Endothelial cell of umbilical vein (primary cell): ENCODE measurements around the gene SLC8A1. TPM values are rescaled to one million over a fixed set of nuclear protein-coding genes. Genes with fewer than 3 reads are reported as not detected.

Experiments used
- BruUV-seq: library from RNA; stranded (reverse); fragments of 400-500 nt; replicated peaks from 2 replicates; lab custom pipeline; 2021; lab: Mats Ljungman, UMichigan
- CTCF ChIA-PET: fragments of 300-600, 350-600 bp; sonication (Branson Sonifier 250); formaldehyde crosslinking; loops from one replicate; lab custom pipeline; 2021; ENCODE audit warnings: antibody characterized with exemption, inconsistent platforms; lab: Charles Lee
- POLR2A ChIA-PET: fragments of 300-600, 350-600 bp; sonication (Branson Sonifier 250); formaldehyde crosslinking; loops from one replicate; lab custom pipeline; 2021; ENCODE audit warnings: antibody characterized with exemption, inconsistent platforms; lab: Charles Lee
- DNase-seq: peaks from one replicate; pipeline ENCODE4 v3.0.0-alpha.2; 2011; ENCODE audit warnings: low read depth, low spot score
- FAIRE-seq: peaks from 2 replicates; lab custom pipeline; 2011; peaks lifted over from hg19 to GRCh38; lab: Jason Lieb, UNC
- H2AFZ ChIP-seq: 2 replicates; pipeline ENCODE4 v1.6.0; 2012; ENCODE audit warnings: low read depth, low read length, control low read depth, inconsistent platforms
- H3K27ac ChIP-seq: 2 replicates; pipeline ENCODE4 v1.5.1; 2011; ENCODE audit warnings: low read depth, mild to moderate bottlenecking, control low read depth, low read length, moderate library complexity; ENCODE audit not compliant: insufficient read depth
- H3K27me3 ChIP-seq, 2 experiments: 2 replicates each; pipeline versions ENCODE4 v1.6.0 to v1.6.1; 2011; ENCODE audit warnings: low read length in 2 of 2, mixed read lengths in 1 of 2; ENCODE audit not compliant: control insufficient read depth in 2 of 2, insufficient read depth in 2 of 2
- H3K36me3 ChIP-seq, 2 experiments: 2 replicates in 1 of 2; 3 replicates in 1 of 2; pipeline ENCODE4 v1.5.1; 2011; ENCODE audit warnings: low read length in 2 of 2, mild to moderate bottlenecking in 1 of 2, moderate library complexity in 1 of 2; ENCODE audit not compliant: control insufficient read depth in 2 of 2, insufficient read depth in 2 of 2; ENCODE audit errors: extremely low read depth in 1 of 2
- H3K4me1 ChIP-seq: 3 replicates; pipeline ENCODE4 v1.5.1; 2011; ENCODE audit warnings: mild to moderate bottlenecking, low read length; ENCODE audit not compliant: control insufficient read depth, insufficient read depth; ENCODE audit errors: extremely low read depth
- H3K4me2 ChIP-seq: 2 replicates; pipeline ENCODE4 v1.6.1; 2011; ENCODE audit warnings: low read length, control low read depth, mixed read lengths; ENCODE audit not compliant: insufficient read depth
- H3K4me3 ChIP-seq, 3 experiments: fragments of 200-600 bp in 1 of 3; sonication (generic), shearing (Covaris generic) in 1 of 3; replicated peaks in 1 of 3; 2 replicates each; pipeline ENCODE4 v1.5.1; 2011 to 2016; ENCODE audit warnings: control low read depth in 3 of 3, low read length in 3 of 3, mild to moderate bottlenecking in 2 of 3, inconsistent platforms in 1 of 3, low read depth in 1 of 3, moderate library complexity in 1 of 3; ENCODE audit not compliant: insufficient read depth in 1 of 3
- H3K79me2 ChIP-seq: 2 replicates; pipeline ENCODE4 v1.6.0; 2012; ENCODE audit warnings: low read length, inconsistent platforms; ENCODE audit not compliant: control insufficient read depth, insufficient read depth
- H3K9ac ChIP-seq: replicated peaks from 2 replicates; pipeline ENCODE3; 2011; ENCODE audit warnings: low read length, control low read depth; ENCODE audit not compliant: insufficient read depth; ENCODE audit errors: extremely low read depth
- H3K9me1 ChIP-seq: replicated peaks from 3 replicates; pipeline ENCODE4 v1.6.0; 2011; ENCODE audit warnings: mild to moderate bottlenecking, low read length; ENCODE audit not compliant: control insufficient read depth, insufficient read depth; ENCODE audit errors: extremely low read depth
- H3K9me3 ChIP-seq: replicated peaks from 2 replicates; pipeline ENCODE4 v1.5.1; 2012; ENCODE audit warnings: low read length, inconsistent platforms; ENCODE audit not compliant: control insufficient read depth, insufficient read depth
- H4K20me1 ChIP-seq: replicated peaks from 2 replicates; pipeline ENCODE3; 2011; ENCODE audit warnings: mild to moderate bottlenecking, low read length; ENCODE audit not compliant: control insufficient read depth, insufficient read depth; ENCODE audit errors: extremely low read depth
- EZH2 ChIP-seq: IDR thresholded peaks from 2 replicates; pipeline ENCODE4 v1.6.1; 2012; ENCODE audit warnings: borderline replicate concordance, low read depth, mild to moderate bottlenecking, moderate library complexity, low read length, inconsistent platforms; ENCODE audit not compliant: severe bottlenecking
- FOS ChIP-seq: IDR thresholded peaks from 2 replicates; pipeline ENCODE4 v1.6.1; 2011; ENCODE audit warnings: mild to moderate bottlenecking, low read length, moderate library complexity, borderline replicate concordance; ENCODE audit not compliant: insufficient read depth
- GATA2 ChIP-seq: IDR thresholded peaks from 2 replicates; pipeline ENCODE4 v1.7.0; 2011; ENCODE audit warnings: low read depth, mild to moderate bottlenecking, moderate library complexity, mixed read lengths, low read length; ENCODE audit not compliant: insufficient read length, insufficient read depth
- JUN ChIP-seq: IDR thresholded peaks from 2 replicates; pipeline ENCODE4 v1.6.1; 2011; ENCODE audit warnings: borderline replicate concordance, low read depth; ENCODE audit not compliant: insufficient read length, insufficient read depth
- MYC ChIP-seq: IDR thresholded peaks from one replicate; pipeline ENCODE4 v1.6.1; 2011; ENCODE audit warnings: mild to moderate bottlenecking, low read depth, low read length
- POLR2A ChIP-seq: IDR thresholded peaks from 2 replicates; pipeline ENCODE4 v1.6.1; 2012; ENCODE audit warnings: low read depth, mild to moderate bottlenecking, control low read depth, low read length
- POLR2AphosphoS5 ChIP-seq: IDR thresholded peaks from 2 replicates; pipeline ENCODE4 v1.6.1; 2012; ENCODE audit warnings: low read depth, mild to moderate bottlenecking, control low read depth, low read length, moderate library complexity; ENCODE audit not compliant: insufficient read depth
- dilution Hi-C: fragments of 300-500 bp; cut with MboI; formaldehyde crosslinking; loops from one replicate; pipeline ENCODE4 v1.15.0; 2019; ENCODE audit warnings: low sequenced_read_pairs; ENCODE audit not compliant: extremely low pct_ligation_motif_present
- intact Hi-C: fragments of 100-400 bp; cut with micrococcal nuclease; formaldehyde crosslinking; loops from one replicate; pipeline ENCODE4 v1.10.0; 2022
- polyA plus RNA-seq, 4 experiments: library from polyadenylated mRNA; depleted of rRNA in 3 of 4; stranded (reverse) in 3 of 4; unstranded in 1 of 4; fragments of >200 nt; gene quantifications; 2 replicates each; pipeline versions ENCODE4 v1.2.1 to v1.2.3, GENCODE V29; 2011 to 2012; ENCODE audit warnings: missing spikeins in 1 of 4
- total RNA-seq: library from RNA; stranded (reverse); gene quantifications from 2 replicates; pipeline ENCODE4 v1.2.3, GENCODE V29; 2021
- TF ChIP-seq, protein P1 (sequence below), 2 donors: IDR thresholded peaks; 1 replicate in 1 of 2; 2 replicates in 1 of 2; pipeline ENCODE4 v1.5.1; 2011; ENCODE audit warnings: low read length in 2 of 2, mild to moderate bottlenecking in 2 of 2, moderate library complexity in 2 of 2, control low read depth in 1 of 2, inconsistent platforms in 1 of 2, low read depth in 1 of 2; ENCODE audit not compliant: insufficient read depth in 1 of 2; ENCODE audit errors: extremely low read depth in 1 of 2
- TF ChIP-seq, protein P2 (sequence below): IDR thresholded peaks from 2 replicates; pipeline ENCODE4 v1.6.1; 2011; ENCODE audit not compliant: insufficient read depth, insufficient read length

SLC8A1 gene
- total and polyA plus RNA-seq, 2 donors (not counting 3 experiments of a cell fraction or from before 2014, with no cell fraction given), result 0.19 to 1.8 TPM

DNA sequence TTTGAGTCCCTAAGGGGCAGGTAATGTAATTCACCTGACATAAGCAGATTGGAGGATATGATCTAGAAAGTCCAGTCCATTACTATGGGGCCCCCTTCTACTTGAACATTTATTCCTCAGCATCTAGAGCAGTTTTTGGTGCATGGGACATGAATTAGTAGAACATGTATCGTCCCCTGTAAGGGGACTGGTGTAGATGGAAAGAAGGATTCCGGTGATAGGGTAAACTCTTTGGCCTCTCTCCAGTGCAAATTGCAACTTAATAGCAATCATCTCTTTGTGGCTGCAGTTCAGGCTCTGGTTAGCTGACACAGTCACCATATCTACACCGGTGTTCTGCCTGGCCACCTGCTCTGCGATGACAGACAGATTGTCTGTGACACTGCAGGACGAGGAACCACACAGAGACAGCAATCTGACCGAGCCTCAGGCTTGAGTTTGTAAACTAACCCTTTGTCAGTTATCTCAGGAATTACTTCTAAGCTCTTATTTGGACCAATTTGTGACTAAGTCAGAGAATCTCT lies 6.4 kb upstream of the SLC8A1 start:
- Histone ChIP-seq H3K36me3 (no peaks in the 10 kb centered on the region), H3K4me3 (no peak overlapping the region), H3K27ac (no peak overlapping the region), H3K79me2 (no peaks in the 10 kb centered on the region), H3K9ac (no peak overlapping the region), H3K4me1 (no peaks in the 10 kb centered on the region), H3K9me1 (no peaks in the 10 kb centered on the region), H3K4me2 (no peak overlapping the region), H2AFZ (no peak overlapping the region), H3K9me3 (no peaks in the 10 kb centered on the region), H3K27me3 (no peaks in the 10 kb centered on the region), H4K20me1 (no peaks in the 10 kb centered on the region)
- dilution Hi-C loops, result no loop called here
- no peak for DNase-seq
- BruUV-seq, result no TSS peak
- intact Hi-C loops, result loop anchor here (10.0 kb wide), 1 partner anchor 946 kb away; no protein-coding TSS in a partner anchor
- ChIA-PET CTCF (interaction anchor here (1.0 to 1.2 kb wide), 3 partner anchors 9 to 23 kb away, joined by 3 read pairs; no protein-coding TSS in a partner anchor), POLR2A (no interaction called here)
- FAIRE-seq, result no peak
- TF ChIP-seq JUN (no peak), GATA2 (no peak), FOS (no peak), POLR2AphosphoS5 (no peak), EZH2 (no peak), POLR2A (no peak), MYC (no peak)
- TF ChIP-seq, protein P1, sequence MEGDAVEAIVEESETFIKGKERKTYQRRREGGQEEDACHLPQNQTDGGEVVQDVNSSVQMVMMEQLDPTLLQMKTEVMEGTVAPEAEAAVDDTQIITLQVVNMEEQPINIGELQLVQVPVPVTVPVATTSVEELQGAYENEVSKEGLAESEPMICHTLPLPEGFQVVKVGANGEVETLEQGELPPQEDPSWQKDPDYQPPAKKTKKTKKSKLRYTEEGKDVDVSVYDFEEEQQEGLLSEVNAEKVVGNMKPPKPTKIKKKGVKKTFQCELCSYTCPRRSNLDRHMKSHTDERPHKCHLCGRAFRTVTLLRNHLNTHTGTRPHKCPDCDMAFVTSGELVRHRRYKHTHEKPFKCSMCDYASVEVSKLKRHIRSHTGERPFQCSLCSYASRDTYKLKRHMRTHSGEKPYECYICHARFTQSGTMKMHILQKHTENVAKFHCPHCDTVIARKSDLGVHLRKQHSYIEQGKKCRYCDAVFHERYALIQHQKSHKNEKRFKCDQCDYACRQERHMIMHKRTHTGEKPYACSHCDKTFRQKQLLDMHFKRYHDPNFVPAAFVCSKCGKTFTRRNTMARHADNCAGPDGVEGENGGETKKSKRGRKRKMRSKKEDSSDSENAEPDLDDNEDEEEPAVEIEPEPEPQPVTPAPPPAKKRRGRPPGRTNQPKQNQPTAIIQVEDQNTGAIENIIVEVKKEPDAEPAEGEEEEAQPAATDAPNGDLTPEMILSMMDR (IDR thresholded peaks at IDR 0.05; ENCODE audit: extremely low read depth in 1 of 2, insufficient read depth in 1 of 2, low read depth in 1 of 2, low read length in 2 of 2), result no peak
- TF ChIP-seq, protein P2, sequence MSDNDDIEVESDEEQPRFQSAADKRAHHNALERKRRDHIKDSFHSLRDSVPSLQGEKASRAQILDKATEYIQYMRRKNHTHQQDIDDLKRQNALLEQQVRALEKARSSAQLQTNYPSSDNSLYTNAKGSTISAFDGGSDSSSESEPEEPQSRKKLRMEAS, result no peak
